SK-N-SH (cell line): Measurements from ENCODE around the gene EPHA3. TPM values are rescaled to one million over a fixed set of nuclear protein-coding genes. Genes with fewer than 3 reads are reported as not detected.
A peak's percentile ranks its signal among the peaks of the same experiment; 100 is the strongest.

Experiments
- CTCF ChIA-PET: fragments of 300-600, 350-600 bp; formaldehyde crosslinking; extraction: SDS; loops from one replicate; lab custom pipeline; 2021; lab: Yijun Ruan, JAX
- POLR2A ChIA-PET: fragments of 350-600 bp; sonication (Branson Sonifier 250); formaldehyde crosslinking; extraction: SDS; loops from one replicate; lab custom pipeline; 2020; ENCODE audit warnings: antibody characterized with exemption, inconsistent platforms; lab: Yijun Ruan, JAX
- DNase-seq: peaks from one replicate; pipeline ENCODE4 v3.0.0; 2012
- H2AFZ ChIP-seq: fragments of 200-600 bp; sonication (generic); 2 replicates; pipeline ENCODE4 v1.8.1; 2016; ENCODE audit warnings: antibody characterized with exemption, mild to moderate bottlenecking, low read depth
- H3F3A ChIP-seq: fragments of 200-600 bp; sonication (generic); replicated peaks from 2 replicates; pipeline ENCODE3; 2016; ENCODE audit warnings: antibody characterized with exemption, mild to moderate bottlenecking; ENCODE audit not compliant: insufficient read depth
- H3K27ac ChIP-seq, 2 experiments: fragments of 200-500 bp in 1 of 2; fragments of 200-600 bp in 1 of 2; sonication (Bioruptor generic) in 1 of 2; sonication (generic), shearing (Covaris generic) in 1 of 2; 2 replicates each; pipeline versions ENCODE4 v1.5.1 to v1.6.1; 2014 to 2016; ENCODE audit warnings: low read depth in 2 of 2, inconsistent platforms in 1 of 2, low read length in 1 of 2, mild to moderate bottlenecking in 1 of 2, mixed read lengths in 1 of 2
- H3K27me3 ChIP-seq: fragments of 200-600 bp; sonication (generic), shearing (Covaris generic); 2 replicates; pipeline ENCODE4 v1.6.1; 2016; ENCODE audit warnings: mixed run types; ENCODE audit not compliant: insufficient read depth
- H3K36me3 ChIP-seq, 2 experiments: fragments of 200-500 bp in 1 of 2; fragments of 200-600 bp in 1 of 2; sonication (Bioruptor generic) in 1 of 2; sonication (generic) in 1 of 2; replicated peaks in 1 of 2; 2 replicates each; pipeline versions ENCODE3 to v1.5.1; 2014 to 2016; ENCODE audit warnings: low read length in 1 of 2, mild to moderate bottlenecking in 1 of 2; ENCODE audit not compliant: insufficient read depth in 2 of 2, control insufficient read depth in 1 of 2
- H3K4me1 ChIP-seq, 2 experiments: fragments of 200-500 bp in 1 of 2; fragments of 200-600 bp in 1 of 2; sonication (Bioruptor generic) in 1 of 2; sonication (generic), shearing (Covaris generic) in 1 of 2; 2 replicates each; pipeline versions ENCODE4 v1.5.1 to v1.6.1; 2014 to 2016; ENCODE audit warnings: low read depth in 1 of 2, low read length in 1 of 2, mixed run types in 1 of 2; ENCODE audit not compliant: insufficient read depth in 2 of 2, control insufficient read depth in 1 of 2
- H3K4me2 ChIP-seq: fragments of 200-600 bp; sonication (generic), shearing (Covaris generic); 2 replicates; pipeline ENCODE4 v1.6.1; 2017; ENCODE audit warnings: mixed run types
- H3K4me3 ChIP-seq, 2 experiments: fragments of 200-500 bp in 1 of 2; fragments of 200-600 bp in 1 of 2; sonication (Bioruptor generic) in 1 of 2; sonication (generic), shearing (Covaris generic) in 1 of 2; 2 replicates each; pipeline versions ENCODE4 v1.5.1 to v1.8.1; 2014 to 2016; ENCODE audit warnings: low read depth in 2 of 2, inconsistent platforms in 1 of 2, low read length in 1 of 2, mild to moderate bottlenecking in 1 of 2, mixed read lengths in 1 of 2, moderate library complexity in 1 of 2
- H3K79me2 ChIP-seq: fragments of 200-600 bp; sonication (generic); 2 replicates; pipeline ENCODE4 v1.8.1; 2017; ENCODE audit warnings: mild to moderate bottlenecking; ENCODE audit not compliant: insufficient read depth
- H3K9ac ChIP-seq: fragments of 200-600 bp; sonication (generic); 2 replicates; pipeline ENCODE4 v1.6.1; 2017; ENCODE audit warnings: mixed run types
- H3K9me2 ChIP-seq: fragments of 200-600 bp; sonication (generic); 2 replicates; pipeline ENCODE4 v1.6.1; 2017; ENCODE audit warnings: mixed run types
- H3K9me3 ChIP-seq: fragments of 200-600 bp; sonication (generic); 2 replicates; pipeline ENCODE4 v1.6.1; 2017; ENCODE audit warnings: mixed run types, mild to moderate bottlenecking, moderate library complexity
- H4K20me1 ChIP-seq: fragments of 200-600 bp; sonication (generic); 2 replicates; pipeline ENCODE4 v1.6.1; 2017; ENCODE audit warnings: mild to moderate bottlenecking, mixed run types; ENCODE audit not compliant: insufficient read depth
- CHD2 ChIP-seq: fragments of 150-350 bp; IDR thresholded peaks from 2 replicates; pipeline ENCODE4 v1.6.1; 2018; ENCODE audit warnings: low read length; ENCODE audit not compliant: partially characterized antibody
- ELF1 ChIP-seq: IDR thresholded peaks from 2 replicates; pipeline ENCODE4 v1.4.0; 2012
- FOXJ3 ChIP-seq: sonication (generic); formaldehyde crosslinking; IDR thresholded peaks from 2 replicates; pipeline ENCODE4 v1.5.1; 2020; ENCODE audit warnings: mild to moderate bottlenecking, missing genetic modification reagents
- MXI1 ChIP-seq: IDR thresholded peaks from 2 replicates; pipeline ENCODE4 v1.6.1; 2012; ENCODE audit warnings: mild to moderate bottlenecking, low read depth, low read length, improper control_type of control experiment
- NFIC ChIP-seq: IDR thresholded peaks from 2 replicates; pipeline ENCODE4 v1.4.0; 2012; ENCODE audit warnings: borderline replicate concordance
- RCOR1 ChIP-seq: fragments of 150-350 bp; IDR thresholded peaks from 2 replicates; pipeline ENCODE4 v1.6.1; 2017; ENCODE audit warnings: antibody characterized with exemption, low read length
- REST ChIP-seq: IDR thresholded peaks from 2 replicates; pipeline ENCODE4 v1.6.1; 2012; ENCODE audit warnings: mild to moderate bottlenecking, low read depth, low read length, moderate library complexity
- RXRA ChIP-seq: IDR thresholded peaks from 2 replicates; pipeline ENCODE4 v1.4.0; 2012; ENCODE audit warnings: low read depth, mild to moderate bottlenecking, borderline replicate concordance
- SIN3A ChIP-seq: IDR thresholded peaks from 2 replicates; pipeline ENCODE4 v1.6.1; 2012; ENCODE audit warnings: low read depth, mild to moderate bottlenecking, low read length, moderate library complexity, borderline replicate concordance
- WGBS: methylation state at CpG from one replicate; pipeline ENCODE4 v1.1.6; 2017; ENCODE audit warnings: low lambda C conversion rate; 5-methylcytosine and 5-hydroxymethylcytosine counted together
- polyA plus RNA-seq, 3 experiments: library from polyadenylated mRNA; depleted of rRNA; stranded (reverse); fragments of >200 nt; gene quantifications; 2 replicates each; pipeline ENCODE4 v1.2.3, GENCODE V29; 2012
- TF ChIP-seq, protein P1 (sequence below): fragments of 150-350 bp; IDR thresholded peaks from 2 replicates; pipeline ENCODE4 v1.6.1; 2016; ENCODE audit warnings: mild to moderate bottlenecking, low read depth, low read length

EPHA3 gene
- polyA plus RNA-seq, 1 of the 3 experiments (the other 2 are of a cell fraction) = not detected

- no peak for DNase-seq
- POLR2A ChIA-PET = no interaction called here
- H3K27ac ChIP-seq = no peak overlapping the region
- H3K9me3 ChIP-seq = no peaks in the 10 kb centered on the region
- H2AFZ ChIP-seq = no peak overlapping the region
- TF ChIP-seq NFIC (no peak), SIN3A (no peak), ELF1 (no peak)
- TF ChIP-seq, all 33 proteins: peak for 0
- H3K27me3 ChIP-seq = no peaks in the 10 kb centered on the region
- H4K20me1 ChIP-seq = no peaks in the 10 kb centered on the region
- H3K9me2 ChIP-seq = no peaks in the 10 kb centered on the region
- 6% methylated on average over 9 of the region's 9 CpGs for WGBS
- H3F3A ChIP-seq = no peaks in the 10 kb centered on the region
- no peaks in the 10 kb centered on the region for H3K36me3 ChIP-seq
- no peak overlapping the region for H3K9ac ChIP-seq
- no peak overlapping the region for H3K4me2 ChIP-seq
- H3K4me1 ChIP-seq = no peaks in the 10 kb centered on the region
- CTCF ChIA-PET = interaction anchor here (1.2 kb wide), 1 partner anchor 10 kb away, joined by 3 read pairs; no protein-coding TSS in a partner anchor
- H3K79me2 ChIP-seq = no peaks in the 10 kb centered on the region
- H3K4me3 ChIP-seq = no peak overlapping the region
These were observed 64.5 kb downstream of the EPHA3 start for GRCh38 chr3:89171687-89172545.

- CTCF ChIA-PET = no interaction called here
These were observed 66.1 kb downstream of the EPHA3 start for GRCh38 chr3:89173546-89173945.

More at GRCh38 chr3:89173546-89173945, 66.1 kb downstream of the EPHA3 start:
- H3F3A ChIP-seq = no peaks in the 10 kb centered on the region
- H3K36me3 ChIP-seq = no peaks in the 10 kb centered on the region
- no peaks in the 10 kb centered on the region for H3K9me3 ChIP-seq
- no peak overlapping the region for H3K4me2 ChIP-seq
- POLR2A ChIA-PET = no interaction called here
- H3K79me2 ChIP-seq = no peaks in the 10 kb centered on the region
- H4K20me1 ChIP-seq = no peaks in the 10 kb centered on the region
- H2AFZ ChIP-seq = 0 out of 2 replicates have a peak overlapping the region, but pooled peaks have one; percentile 41
- DNase-seq = no peak
- TF ChIP-seq MXI1 (no peak), CHD2 (no peak), RCOR1 (no peak), RXRA (no peak), REST (no peak), NFIC (no peak), FOXJ3 (CRISPR knock-in tag) (no peak), ELF1 (no peak)
- TF ChIP-seq, protein P1, sequence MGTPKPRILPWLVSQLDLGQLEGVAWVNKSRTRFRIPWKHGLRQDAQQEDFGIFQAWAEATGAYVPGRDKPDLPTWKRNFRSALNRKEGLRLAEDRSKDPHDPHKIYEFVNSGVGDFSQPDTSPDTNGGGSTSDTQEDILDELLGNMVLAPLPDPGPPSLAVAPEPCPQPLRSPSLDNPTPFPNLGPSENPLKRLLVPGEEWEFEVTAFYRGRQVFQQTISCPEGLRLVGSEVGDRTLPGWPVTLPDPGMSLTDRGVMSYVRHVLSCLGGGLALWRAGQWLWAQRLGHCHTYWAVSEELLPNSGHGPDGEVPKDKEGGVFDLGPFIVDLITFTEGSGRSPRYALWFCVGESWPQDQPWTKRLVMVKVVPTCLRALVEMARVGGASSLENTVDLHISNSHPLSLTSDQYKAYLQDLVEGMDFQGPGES = no peak
- H3K4me3 ChIP-seq = no peak overlapping the region
- H3K9me2 ChIP-seq = no peaks in the 10 kb centered on the region
- no peak overlapping the region for H3K27ac ChIP-seq
- no peaks in the 10 kb centered on the region for H3K27me3 ChIP-seq
- H3K4me1 ChIP-seq = no peaks in the 10 kb centered on the region
- no peak overlapping the region for H3K9ac ChIP-seq
